LNCaP clone FGC (cell line): ENCODE results near the gene SSTR5.

Experiments used
- DNase-seq: peaks from one replicate; pipeline ENCODE4 v3.0.0-alpha.2; 2011; ENCODE audit warnings: low read depth
- H3K4me3 ChIP-seq: 2 replicates; pipeline ENCODE4 v1.5.1; 2011; ENCODE audit warnings: mild to moderate bottlenecking, low read depth, low read length, control low read depth
- CTCF ChIP-seq: IDR thresholded peaks from 2 replicates; pipeline ENCODE4 v1.5.1; 2012; ENCODE audit warnings: mild to moderate bottlenecking; ENCODE audit not compliant: control insufficient read depth, insufficient read depth; ENCODE audit errors: extremely low read depth

The SSTR5 gene

GRCh38 chr16:1105888-1106620, 33.5 kb downstream of the SSTR5 start:
- DNase-seq = no peak
- no peak overlapping the region for H3K4me3 ChIP-seq
- peak; percentile 100 for TF ChIP-seq CTCF

GRCh38 chr16:1106659-1107058, 34.1 kb downstream of the SSTR5 start:
- no peak for DNase-seq
- no peak for TF ChIP-seq CTCF
- H3K4me3 ChIP-seq = no peak overlapping the region

GRCh38 chr16:1107141-1107540, 34.6 kb downstream of the SSTR5 start:
- no peak for TF ChIP-seq CTCF
- no peak overlapping the region for H3K4me3 ChIP-seq
- DNase-seq = no peak

GRCh38 chr16:1107731-1108130, 35.2 kb downstream of the SSTR5 start:
- TF ChIP-seq CTCF = no peak
- H3K4me3 ChIP-seq = no peak overlapping the region
- no peak for DNase-seq

GRCh38 chr16:1108299-1109252, 36.0 kb downstream of the SSTR5 start:
- no peak for TF ChIP-seq CTCF
- DNase-seq = peak; percentile 42
- no peak overlapping the region for H3K4me3 ChIP-seq

- TF ChIP-seq CTCF = no peak
- DNase-seq = no peak
- H3K4me3 ChIP-seq = no peak overlapping the region
Observed at GRCh38 chr16:1109648-1110047, 37.1 kb downstream of the SSTR5 start.
